Measurements from ENCODE around the gene ADAMTS10. TPM values are rescaled to one million over a fixed set of nuclear protein-coding genes. Genes with fewer than 3 reads are reported as not detected.

ADAMTS10 gene
- total and polyA plus RNA-seq, 10 of the 15 experiments (the other 5 are each of a cell fraction or from before 2014, with no cell fraction given), result 0.01 to 2.5 (median 0.42) TPM; not detected in 3

DNA sequence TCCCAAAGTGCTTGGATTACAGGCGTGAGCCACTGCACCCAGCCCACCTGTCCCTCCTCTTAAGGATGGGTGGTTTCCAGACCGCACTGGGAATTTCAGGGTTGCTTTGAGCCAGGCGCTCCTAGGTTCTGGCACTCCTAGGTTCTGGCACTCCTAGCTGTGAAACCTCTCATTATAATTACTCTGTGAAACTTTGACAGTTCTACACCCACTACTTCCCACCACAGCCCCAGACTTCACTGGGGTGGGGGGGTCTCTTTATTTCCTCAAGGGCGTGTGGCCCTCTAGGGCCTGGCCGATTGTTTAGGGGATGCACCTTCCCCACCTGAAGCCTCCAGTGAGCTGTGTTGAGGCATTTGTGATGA, 2.3 kb upstream of the ADAMTS10 start (continued):
- TF ChIP-seq GABPA (IDR thresholded peaks at IDR 0.05; ENCODE audit: low read depth) (no peak), MTA2 (IDR thresholded peaks at IDR 0.05; ENCODE audit: low read depth) (peak; percentile 62; the same call in 1 of the 2 replicates), RUNX3 (IDR thresholded peaks at IDR 0.05; ENCODE audit: low read length) (0 out of 2 replicates have a peak, but pooled peaks have one; percentile 34)
- TF ChIP-seq, protein P1, sequence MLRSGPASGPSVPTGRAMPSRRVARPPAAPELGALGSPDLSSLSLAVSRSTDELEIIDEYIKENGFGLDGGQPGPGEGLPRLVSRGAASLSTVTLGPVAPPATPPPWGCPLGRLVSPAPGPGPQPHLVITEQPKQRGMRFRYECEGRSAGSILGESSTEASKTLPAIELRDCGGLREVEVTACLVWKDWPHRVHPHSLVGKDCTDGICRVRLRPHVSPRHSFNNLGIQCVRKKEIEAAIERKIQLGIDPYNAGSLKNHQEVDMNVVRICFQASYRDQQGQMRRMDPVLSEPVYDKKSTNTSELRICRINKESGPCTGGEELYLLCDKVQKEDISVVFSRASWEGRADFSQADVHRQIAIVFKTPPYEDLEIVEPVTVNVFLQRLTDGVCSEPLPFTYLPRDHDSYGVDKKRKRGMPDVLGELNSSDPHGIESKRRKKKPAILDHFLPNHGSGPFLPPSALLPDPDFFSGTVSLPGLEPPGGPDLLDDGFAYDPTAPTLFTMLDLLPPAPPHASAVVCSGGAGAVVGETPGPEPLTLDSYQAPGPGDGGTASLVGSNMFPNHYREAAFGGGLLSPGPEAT (IDR thresholded peaks at IDR 0.05; ENCODE audit: low read depth), result peak; percentile 45; the same call in 1 of the 2 replicates

DNA sequence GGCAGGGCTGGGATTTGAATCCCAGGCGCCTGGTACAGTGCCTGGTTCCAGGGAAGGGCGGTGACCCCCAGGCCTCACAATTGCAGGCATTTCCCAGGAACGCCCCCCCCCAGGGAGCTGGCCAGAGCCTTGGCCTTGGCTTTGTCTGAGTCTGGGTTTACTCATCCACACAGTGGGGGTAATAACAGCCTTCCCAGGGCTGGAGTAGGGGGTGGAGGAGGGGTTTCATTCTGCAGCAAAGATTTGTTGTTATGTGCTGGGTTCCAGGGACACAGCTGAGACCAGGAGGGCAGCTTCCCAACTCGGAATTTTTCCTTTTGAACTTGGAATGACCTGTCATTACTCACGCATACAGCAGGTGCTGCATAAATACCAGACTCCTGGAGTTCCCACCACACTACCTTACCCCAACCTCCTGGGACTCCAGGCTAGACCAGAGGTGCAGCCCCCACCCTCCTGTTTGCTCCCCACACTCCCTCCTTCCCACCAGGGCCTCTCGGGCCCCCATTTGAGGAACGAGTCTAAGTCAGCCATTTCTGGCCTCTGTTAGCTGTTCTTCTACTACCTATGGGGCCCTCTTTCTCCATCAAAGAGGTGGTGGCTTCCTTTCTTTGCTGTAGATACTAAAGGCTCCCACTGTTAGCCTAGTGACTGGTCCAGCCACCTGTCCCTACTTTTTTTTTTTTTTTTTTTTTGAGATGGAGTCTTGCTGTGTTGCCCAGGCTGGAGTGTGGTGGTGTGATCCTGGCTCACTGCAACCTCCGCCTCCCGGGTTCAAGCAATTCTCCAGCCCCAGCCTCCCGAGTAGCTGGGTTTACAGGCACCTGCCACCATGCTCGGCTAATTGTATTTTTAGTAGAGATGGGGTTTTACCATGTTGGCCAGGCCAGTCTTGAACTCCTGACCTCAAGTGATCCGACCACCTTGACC, 1.6 kb upstream of the ADAMTS10 start:
- no peaks in the 10 kb centered on the region for H3K4me1 ChIP-seq (ENCODE audit: control insufficient read depth, insufficient read depth, low read length)
- H3K36me3 ChIP-seq (ENCODE audit: control insufficient read depth in 2 of 2, insufficient read depth in 2 of 2, low read length in 1 of 2), result no peaks in the 10 kb centered on the region
- no peaks in the 10 kb centered on the region for H3K79me2 ChIP-seq (ENCODE audit: control insufficient read depth, insufficient read depth, low read length)
- no peaks in the 10 kb centered on the region; the same call in 2 of the 3 replicates for H3K9me3 ChIP-seq (replicated peaks; ENCODE audit: control insufficient read depth, insufficient read depth, low read length)
- FAIRE-seq (no peak), ATAC-seq (peak; percentile 22; the same call in 2 of the 3 replicates), DNase-seq (ENCODE audit: low read depth, low spot score) (no peak)
- no peak overlapping the region for H2AFZ ChIP-seq (ENCODE audit: control insufficient read depth, low read depth, low read length)
- no peak overlapping the region for H3K4me3 ChIP-seq
- no peaks in the 10 kb centered on the region for H4K20me1 ChIP-seq (ENCODE audit: control insufficient read depth, insufficient read depth)
- intact Hi-C loops (cut with micrococcal nuclease; ENCODE audit: unreplicated experiment), result no loop called here
- ChIA-PET RAD21 (ENCODE audit: unreplicated experiment) (no interaction called here), CTCF (interaction anchor here (0.9 to 1.4 kb wide), 2 partner anchors 26 to 34 kb away, joined by 3 read pairs; no protein-coding TSS in a partner anchor), POLR2A (no interaction called here), SMC1A (ENCODE audit: uncharacterized antibody, unreplicated experiment) (interaction anchor here (0.6 kb wide), 1 partner anchor 45 kb away, joined by 3 read pairs; no protein-coding TSS in a partner anchor)
- H3K9ac ChIP-seq (ENCODE audit: control insufficient read depth, insufficient read depth, low read length), result no peak overlapping the region
- no peak overlapping the region for H3K4me2 ChIP-seq (ENCODE audit: control insufficient read depth, insufficient read depth)
- TF ChIP-seq ZNF217 (IDR thresholded peaks at IDR 0.05) (no peak), IKZF1 (conservative IDR thresholded peaks at IDR 0.05) (0 out of 2 replicates have a peak, but pooled peaks have one; percentile 16), MEF2B (IDR thresholded peaks at IDR 0.05; ENCODE audit: partially characterized antibody, poor library complexity, severe bottlenecking) (peak; percentile 23), YY1 (IDR thresholded peaks at IDR 0.05; ENCODE audit: low read depth, low read length) (peak; percentile 27; the same call in 1 of the 2 replicates)
- WGBS (ENCODE audit: insufficient coverage, insufficient replicate concordance, low lambda C conversion rate, missing lambda C conversion rate), result 19% methylated on average over 12 of the region's 12 CpGs
- in situ Hi-C loops (cut with MboI), result no loop called here
- H3K27me3 ChIP-seq (replicated peaks in 1 of 2; ENCODE audit: control insufficient read depth in 2 of 2, insufficient read depth in 2 of 2, low read length in 1 of 2), result no peaks in the 10 kb centered on the region; a peak in 2 of 4 replicates
- BruUV-seq (replicated peaks), result no TSS peak
- no peak overlapping the region for H3K27ac ChIP-seq (ENCODE audit: control insufficient read depth, insufficient read depth)
